Activated T-helper 17 cell treated with anti-CD3 and anti-CD28 coated beads, Interleukin-2, amount 50 U/mL, for 72 hours (primary cell): Measurements from ENCODE around the gene ABCC5. TPM values are rescaled to one million over a fixed set of nuclear protein-coding genes. Genes with fewer than 3 reads are reported as not detected.

Experiments
- ATAC-seq: fragments of 150-1000 bp; cut with Tn5 transposase; replicated peaks from 2 replicates; pipeline ENCODE4 v1.10.0; 2021; ENCODE audit warnings: mild to moderate bottlenecking, moderate library complexity
- H3K27ac Mint-ChIP-seq: one replicate; pipeline ENCODE4 v1.8.0; 2022; ENCODE audit warnings: mixed read lengths
- H3K27me3 Mint-ChIP-seq: one replicate; pipeline ENCODE4 v1.8.0; 2022; ENCODE audit warnings: mixed read lengths
- H3K36me3 Mint-ChIP-seq: one replicate; pipeline ENCODE4 v1.8.0; 2022; ENCODE audit warnings: low read depth, mild to moderate bottlenecking, mixed read lengths
- H3K4me1 Mint-ChIP-seq: one replicate; pipeline ENCODE4 v1.8.0; 2022; ENCODE audit warnings: mixed read lengths
- H3K4me3 Mint-ChIP-seq: one replicate; pipeline ENCODE4 v1.8.0; 2022; ENCODE audit warnings: mild to moderate bottlenecking, mixed read lengths
- H3K9me3 Mint-ChIP-seq: one replicate; pipeline ENCODE4 v1.8.0; 2022; ENCODE audit warnings: mixed read lengths
- total RNA-seq, 2 donors: library from RNA; stranded (reverse); gene quantifications; one replicate each; pipeline ENCODE4 v1.2.3, GENCODE V29; 2022

Gene ABCC5
- total RNA-seq, 2 donors from 2014 or later: 9.1 to 14.8 TPM

GRCh38 chr3:183911763-183912506 is 105.7 kb downstream of the ABCC5 start:
- no peaks in the 10 kb centered on the region for H3K4me1 Mint-ChIP-seq
- no peaks in the 10 kb centered on the region for H3K36me3 Mint-ChIP-seq
- H3K9me3 Mint-ChIP-seq: no peaks in the 10 kb centered on the region
- ATAC-seq: no peak
- H3K4me3 Mint-ChIP-seq: no peak overlapping the region
- H3K27me3 Mint-ChIP-seq: no peaks in the 10 kb centered on the region
- H3K27ac Mint-ChIP-seq: peak overlapping the region; percentile 5

- H3K4me3 Mint-ChIP-seq: no peak overlapping the region
- H3K27me3 Mint-ChIP-seq: no peaks in the 10 kb centered on the region
- no peak overlapping the region for H3K27ac Mint-ChIP-seq
- no peaks in the 10 kb centered on the region for H3K4me1 Mint-ChIP-seq
- no peaks in the 10 kb centered on the region for H3K9me3 Mint-ChIP-seq
- ATAC-seq: no peak
- H3K36me3 Mint-ChIP-seq: no peaks in the 10 kb centered on the region
Observed at GRCh38 chr3:183911087-183911486, 106.6 kb downstream of the ABCC5 start.

- H3K27ac Mint-ChIP-seq: no peak overlapping the region
- no peaks in the 10 kb centered on the region for H3K4me1 Mint-ChIP-seq
- no peaks in the 10 kb centered on the region for H3K27me3 Mint-ChIP-seq
- H3K36me3 Mint-ChIP-seq: no peaks in the 10 kb centered on the region
- no peak for ATAC-seq
- H3K9me3 Mint-ChIP-seq: no peaks in the 10 kb centered on the region
- H3K4me3 Mint-ChIP-seq: no peak overlapping the region
Observed at GRCh38 chr3:183909030-183909600, 108.6 kb downstream of the ABCC5 start.

DNA sequence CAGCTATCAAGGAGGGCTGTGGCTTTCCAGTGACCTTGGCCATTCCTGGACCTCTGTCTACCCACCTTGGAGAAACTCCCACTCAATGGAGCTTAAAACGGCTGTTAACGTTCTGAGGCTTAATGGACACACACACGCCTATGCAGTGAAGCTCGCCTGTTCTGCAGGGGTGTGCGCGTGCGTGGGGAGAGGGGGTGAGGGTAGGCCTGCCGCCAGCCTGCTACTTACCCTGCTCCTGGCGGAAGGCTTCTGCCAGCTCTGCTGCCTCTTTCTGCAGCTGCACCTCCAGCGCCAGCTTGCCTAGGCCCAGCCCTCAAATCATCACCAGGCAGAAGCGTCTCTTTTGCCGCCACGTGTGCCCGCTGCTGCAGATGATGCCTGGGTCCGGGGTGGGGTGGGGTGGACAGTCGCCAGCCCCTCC is 109.8 kb downstream of the ABCC5 start:
- H3K27me3 Mint-ChIP-seq: no peaks in the 10 kb centered on the region
- H3K4me3 Mint-ChIP-seq: no peak overlapping the region
- no peaks in the 10 kb centered on the region for H3K9me3 Mint-ChIP-seq
- H3K4me1 Mint-ChIP-seq: no peaks in the 10 kb centered on the region
- H3K36me3 Mint-ChIP-seq: no peaks in the 10 kb centered on the region
- H3K27ac Mint-ChIP-seq: no peak overlapping the region
- no peak for ATAC-seq

DNA sequence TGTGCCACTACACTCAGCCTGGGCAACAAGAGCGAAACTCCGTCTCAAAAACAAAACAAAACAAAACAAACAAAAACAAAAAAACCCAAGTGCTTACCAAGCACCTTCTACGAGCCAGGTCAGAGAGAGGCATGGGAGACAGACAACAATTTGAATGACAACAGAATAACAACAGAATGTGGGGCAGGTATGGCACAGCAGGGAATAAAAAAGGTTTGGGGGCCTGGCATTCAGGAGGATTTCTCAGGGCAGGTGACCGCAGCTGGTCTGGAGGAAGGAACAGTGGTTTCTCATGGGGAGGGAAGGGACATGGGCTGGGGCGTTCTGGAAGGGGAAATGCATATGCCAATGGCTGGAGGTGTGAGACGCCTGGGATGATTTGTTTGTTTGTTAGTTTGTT is 110.5 kb downstream of the ABCC5 start:
- Mint-ChIP-seq H3K27ac (no peak overlapping the region), H3K4me3 (no peak overlapping the region), H3K4me1 (no peaks in the 10 kb centered on the region), H3K36me3 (no peaks in the 10 kb centered on the region), H3K9me3 (no peaks in the 10 kb centered on the region), H3K27me3 (no peaks in the 10 kb centered on the region)
- ATAC-seq: no peak

- no peaks in the 10 kb centered on the region for H3K36me3 Mint-ChIP-seq
- no peak for ATAC-seq
- no peaks in the 10 kb centered on the region for H3K4me1 Mint-ChIP-seq
- H3K27me3 Mint-ChIP-seq: no peaks in the 10 kb centered on the region
- H3K4me3 Mint-ChIP-seq: no peak overlapping the region
- no peaks in the 10 kb centered on the region for H3K9me3 Mint-ChIP-seq
- no peak overlapping the region for H3K27ac Mint-ChIP-seq
Observed at GRCh38 chr3:183906234-183906921, 111.3 kb downstream of the ABCC5 start.

DNA sequence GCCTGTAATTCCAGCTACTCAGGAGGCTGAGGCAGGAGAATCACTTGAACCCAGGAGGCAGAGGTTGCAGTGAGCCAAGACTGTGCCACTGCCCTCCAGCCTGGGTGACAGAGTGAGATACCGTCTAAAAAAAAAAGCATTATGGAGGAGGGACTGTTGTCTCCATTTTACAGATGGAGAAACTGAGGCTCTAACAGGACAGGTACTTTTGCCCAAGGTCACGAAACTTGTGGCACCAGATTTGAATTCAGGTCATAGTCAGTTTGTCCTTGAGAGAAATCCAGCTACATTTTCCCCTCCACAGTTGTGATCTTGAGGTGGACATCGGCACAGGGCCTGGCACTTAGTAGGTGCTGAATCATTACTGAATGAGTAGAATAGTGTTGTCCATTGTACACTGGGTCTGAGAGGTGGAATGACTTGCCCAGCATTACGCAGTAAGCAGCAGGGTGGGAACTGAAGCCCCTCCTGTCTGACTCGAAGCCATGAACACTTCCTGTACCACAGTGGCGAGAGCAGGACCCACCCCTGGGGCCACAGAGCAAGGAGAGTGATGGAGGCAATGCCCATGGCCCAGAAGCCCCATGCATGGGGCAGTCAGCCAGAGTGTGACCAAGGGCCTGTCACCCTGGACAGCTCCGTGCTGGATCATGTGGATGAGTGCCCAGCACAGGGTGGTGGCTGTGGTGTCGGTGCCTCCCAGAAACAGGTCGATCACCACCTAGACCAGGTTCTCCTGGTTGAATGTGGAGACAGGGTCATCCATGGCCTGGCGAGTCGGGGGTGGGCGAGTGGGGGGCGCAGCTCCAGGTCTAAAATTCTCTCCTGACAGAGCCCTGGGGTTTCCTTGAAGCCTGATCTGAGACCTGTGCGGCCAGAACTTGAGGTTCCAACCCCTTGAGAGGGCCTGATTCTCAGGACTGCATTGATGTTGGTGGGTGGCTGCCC is 112.6 kb downstream of the ABCC5 start:
- Mint-ChIP-seq H3K9me3 (no peaks in the 10 kb centered on the region), H3K27ac (no peak overlapping the region), H3K4me3 (no peak overlapping the region), H3K4me1 (no peaks in the 10 kb centered on the region), H3K36me3 (no peaks in the 10 kb centered on the region), H3K27me3 (peaks cover 5% of the 10 kb centered on the region)
- ATAC-seq: no peak

DNA sequence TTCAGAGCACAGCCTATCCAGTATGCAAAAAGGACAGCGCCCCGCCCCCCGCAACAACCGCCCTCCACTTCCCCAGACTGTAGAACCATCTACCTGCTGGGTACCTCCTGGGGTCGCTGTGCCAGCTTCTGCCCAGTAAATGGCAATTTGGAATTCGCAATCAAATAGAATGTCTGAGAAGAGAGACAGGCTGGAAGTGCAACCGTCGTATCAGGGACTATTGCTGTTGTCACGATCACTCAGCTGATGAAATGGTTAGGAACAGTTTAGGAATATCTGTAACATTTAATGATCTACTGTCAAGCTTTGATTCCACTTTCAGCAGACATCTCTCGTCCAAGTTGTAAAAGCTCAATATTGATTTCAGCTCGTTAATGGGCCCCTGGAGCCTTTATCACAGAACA is 119.7 kb downstream of the ABCC5 start:
- Mint-ChIP-seq H3K9me3 (no peaks in the 10 kb centered on the region), H3K4me3 (no peak overlapping the region), H3K36me3 (no peaks in the 10 kb centered on the region), H3K4me1 (no peaks in the 10 kb centered on the region), H3K27me3 (peaks cover 23% of the 10 kb centered on the region), H3K27ac (no peak overlapping the region)
- ATAC-seq: no peak

GRCh38 chr3:183897606-183898005 is 120.1 kb downstream of the ABCC5 start:
- no peak overlapping the region for H3K4me3 Mint-ChIP-seq
- H3K27ac Mint-ChIP-seq: no peak overlapping the region
- no peaks in the 10 kb centered on the region for H3K36me3 Mint-ChIP-seq
- H3K4me1 Mint-ChIP-seq: no peaks in the 10 kb centered on the region
- peaks cover 26% of the 10 kb centered on the region for H3K27me3 Mint-ChIP-seq
- H3K9me3 Mint-ChIP-seq: no peaks in the 10 kb centered on the region
- peak; percentile 91 for ATAC-seq

GRCh38 chr3:183896610-183897009 is 121.1 kb downstream of the ABCC5 start:
- no peaks in the 10 kb centered on the region for H3K9me3 Mint-ChIP-seq
- no peak overlapping the region for H3K27ac Mint-ChIP-seq

GRCh38 chr3:183896184-183896583 is 121.5 kb downstream of the ABCC5 start:
- H3K27me3 Mint-ChIP-seq: peaks cover 26% of the 10 kb centered on the region
- no peak overlapping the region for H3K27ac Mint-ChIP-seq
- no peak overlapping the region for H3K4me3 Mint-ChIP-seq
- H3K4me1 Mint-ChIP-seq: no peaks in the 10 kb centered on the region
- H3K9me3 Mint-ChIP-seq: no peaks in the 10 kb centered on the region
- no peaks in the 10 kb centered on the region for H3K36me3 Mint-ChIP-seq
- ATAC-seq: no peak

More at GRCh38 chr3:183896610-183897009, 121.1 kb downstream of the ABCC5 start:
- H3K4me3 Mint-ChIP-seq: no peak overlapping the region
- peaks cover 26% of the 10 kb centered on the region for H3K27me3 Mint-ChIP-seq
- no peaks in the 10 kb centered on the region for H3K4me1 Mint-ChIP-seq
- ATAC-seq: no peak
- H3K36me3 Mint-ChIP-seq: no peaks in the 10 kb centered on the region

- no peak overlapping the region for H3K4me3 Mint-ChIP-seq
- H3K27ac Mint-ChIP-seq: no peak overlapping the region
- H3K27me3 Mint-ChIP-seq: peaks cover 26% of the 10 kb centered on the region
Observed at GRCh38 chr3:183895774-183896173, 121.9 kb downstream of the ABCC5 start.

GRCh38 chr3:183895296-183895695 is 122.4 kb downstream of the ABCC5 start:
- Mint-ChIP-seq H3K4me3 (no peak overlapping the region), H3K4me1 (no peaks in the 10 kb centered on the region), H3K9me3 (no peaks in the 10 kb centered on the region), H3K36me3 (no peaks in the 10 kb centered on the region), H3K27ac (no peak overlapping the region), H3K27me3 (peaks cover 23% of the 10 kb centered on the region)
- peak; percentile 57 for ATAC-seq

More at GRCh38 chr3:183895774-183896173, 121.9 kb downstream of the ABCC5 start:
- no peaks in the 10 kb centered on the region for H3K4me1 Mint-ChIP-seq
- ATAC-seq: no peak
- H3K36me3 Mint-ChIP-seq: no peaks in the 10 kb centered on the region
- no peaks in the 10 kb centered on the region for H3K9me3 Mint-ChIP-seq

DNA sequence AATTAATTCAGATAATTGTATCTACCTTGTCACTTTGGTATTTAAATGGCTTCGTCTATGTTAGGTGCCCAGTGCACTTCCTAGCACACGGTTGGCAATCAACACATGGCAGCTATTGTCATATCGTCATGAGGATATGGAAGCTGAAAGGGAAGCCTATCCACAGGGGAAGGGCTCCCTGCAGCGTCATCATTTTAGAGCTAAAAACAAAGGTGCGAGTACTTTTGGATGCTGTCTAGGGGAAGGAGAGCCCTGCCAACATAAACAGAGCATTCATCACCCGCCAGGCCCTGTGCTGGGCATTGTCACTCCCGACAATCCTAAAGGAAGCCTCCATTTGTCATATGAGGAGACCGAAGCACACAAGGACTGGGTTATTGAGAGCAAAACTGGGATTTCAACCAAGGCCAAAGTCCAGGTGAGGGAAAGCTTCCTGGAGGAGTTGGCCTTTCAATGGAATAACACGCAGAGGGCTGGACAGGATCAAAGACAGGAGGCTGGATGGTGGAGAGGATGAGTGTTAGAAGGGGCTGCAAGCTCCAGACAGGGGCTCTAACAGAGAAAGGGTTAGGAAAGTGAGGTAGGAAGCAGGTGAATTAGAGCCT is 125.0 kb downstream of the ABCC5 start:
- Mint-ChIP-seq H3K4me3 (no peak overlapping the region), H3K27ac (no peak overlapping the region), H3K9me3 (no peaks in the 10 kb centered on the region), H3K36me3 (no peaks in the 10 kb centered on the region), H3K4me1 (no peaks in the 10 kb centered on the region), H3K27me3 (peaks cover 11% of the 10 kb centered on the region)
- ATAC-seq: no peak
